ENCODE data around the gene COG2. TPM values are rescaled to one million over a fixed set of nuclear protein-coding genes. Genes with fewer than 3 reads are reported as not detected.

The COG2 gene
- polyA plus RNA-seq, 1 experiment: 21.5 TPM

DNA sequence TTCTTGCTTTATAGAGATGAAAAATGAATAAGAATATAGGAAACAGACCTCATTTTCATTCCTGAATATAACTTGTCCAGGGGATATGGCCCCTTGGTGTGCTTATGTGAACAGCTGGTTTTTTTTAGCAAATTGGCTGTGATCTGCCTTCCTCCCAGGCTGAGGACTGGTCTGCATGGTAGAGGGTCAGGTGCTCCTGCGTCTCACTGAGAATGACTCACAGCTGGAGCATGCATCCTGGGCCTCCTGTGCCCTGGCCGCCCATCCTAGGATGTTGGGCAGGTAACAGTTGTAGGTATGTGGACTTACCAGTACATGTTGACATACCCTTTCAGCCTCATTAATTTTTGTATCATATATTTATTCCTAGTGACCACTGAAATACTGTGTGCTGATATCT lies 41.9 kb downstream of the COG2 start:
- TF ChIP-seq CTCF (IDR thresholded peaks at IDR 0.05; ENCODE audit: low read depth, low read length): no peak
- no peaks in the 10 kb centered on the region for H3K27me3 ChIP-seq (ENCODE audit: control insufficient read depth, insufficient read depth, low read length)
- ChIA-PET POLR2A (no interaction called here), CTCF (interaction anchor here (0.6 to 1.0 kb wide), 3 partner anchors 28 to 234 kb away, joined by 3 read pairs; no protein-coding TSS in a partner anchor)
- H3K4me3 ChIP-seq (ENCODE audit: low read depth, low read length): no peak overlapping the region
- no peak for DNase-seq (ENCODE audit: low read depth, low spot score)
- H3K27ac ChIP-seq (ENCODE audit: low read depth, low read length): no peak overlapping the region
- H3K9me3 ChIP-seq (ENCODE audit: control insufficient read depth, insufficient read depth, low read length): no peaks in the 10 kb centered on the region

DNA sequence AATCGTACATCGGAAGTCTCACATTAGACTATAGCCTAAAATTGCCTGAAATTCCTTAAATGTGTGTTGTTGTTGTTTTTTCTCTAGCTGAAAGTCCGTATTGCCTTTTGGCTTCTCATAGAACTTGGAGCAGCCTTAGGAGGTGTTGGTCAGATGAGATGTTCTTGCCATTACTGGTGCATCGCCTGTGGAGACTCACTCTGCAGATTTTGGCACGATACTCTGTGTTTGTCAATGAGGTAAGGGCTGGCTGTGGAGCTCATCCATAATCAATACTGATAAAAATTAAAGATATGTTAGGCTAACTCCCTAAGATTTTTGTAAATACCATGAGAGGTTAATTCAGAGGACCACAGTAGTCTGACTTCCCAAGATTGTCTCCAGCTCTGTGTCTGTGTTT lies 42.7 kb downstream of the COG2 start:
- POLR2A ChIA-PET: no interaction called here
- TF ChIP-seq CTCF (IDR thresholded peaks at IDR 0.05; ENCODE audit: low read depth, low read length): no peak
- Histone ChIP-seq H3K9me3 (ENCODE audit: control insufficient read depth, insufficient read depth, low read length) (no peaks in the 10 kb centered on the region), H3K27ac (ENCODE audit: low read depth, low read length) (no peak overlapping the region), H3K27me3 (ENCODE audit: control insufficient read depth, insufficient read depth, low read length) (no peaks in the 10 kb centered on the region), H3K4me3 (ENCODE audit: low read depth, low read length) (no peak overlapping the region)
- CTCF ChIA-PET: interaction anchor here (1.0 to 1.4 kb wide), 2 partner anchors 43 to 88 kb away, joined by 3 to 4 read pairs; no protein-coding TSS in a partner anchor
- no peak for DNase-seq (ENCODE audit: low read depth, low spot score)

DNA sequence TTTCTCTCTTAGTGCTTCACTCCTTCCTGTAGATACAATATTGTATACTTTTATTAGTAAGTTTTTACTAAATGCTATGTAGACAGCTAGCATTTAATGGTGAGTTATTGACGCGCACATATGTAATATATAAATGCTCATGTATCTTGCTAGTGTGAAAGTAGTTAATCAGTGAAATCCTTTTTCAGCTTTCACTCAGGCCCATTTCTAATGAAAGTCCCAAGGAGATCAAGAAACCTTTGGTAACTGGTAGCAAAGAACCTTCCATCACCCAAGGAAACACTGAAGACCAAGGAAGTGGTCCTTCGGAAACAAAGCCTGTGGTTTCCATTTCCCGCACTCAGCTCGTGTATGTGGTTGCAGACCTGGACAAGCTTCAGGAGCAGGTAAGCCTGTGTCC lies 44.5 kb downstream of the COG2 start:
- POLR2A ChIA-PET: no interaction called here
- H3K9me3 ChIP-seq (ENCODE audit: control insufficient read depth, insufficient read depth, low read length): no peaks in the 10 kb centered on the region
- CTCF ChIA-PET: interaction anchor here (0.7 kb wide), 1 partner anchor 44 kb away, joined by 3 read pairs; no protein-coding TSS in a partner anchor

DNA sequence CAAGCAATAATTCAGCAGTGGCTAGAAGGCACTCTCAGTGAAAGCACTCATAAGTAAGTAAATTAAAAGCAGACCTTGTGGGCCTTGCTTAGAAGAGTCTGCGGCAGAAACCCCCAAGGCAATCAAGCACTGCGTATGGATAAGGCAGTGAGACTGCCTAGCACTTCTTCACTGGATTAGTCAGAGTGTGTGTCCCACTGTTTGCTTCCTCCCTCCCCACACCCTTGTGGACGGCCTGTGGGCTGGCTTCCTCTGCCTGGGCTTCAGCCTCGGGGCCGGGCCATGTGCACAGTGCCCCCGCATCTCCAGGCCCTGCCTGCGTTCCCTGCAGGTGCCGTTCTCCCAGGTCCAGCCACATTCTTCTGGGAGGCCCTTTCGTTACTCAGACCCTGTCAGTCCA lies 47.8 kb downstream of the COG2 start:
- H3K27ac ChIP-seq (ENCODE audit: low read depth, low read length): no peak overlapping the region
- no peaks in the 10 kb centered on the region for H3K27me3 ChIP-seq (ENCODE audit: control insufficient read depth, insufficient read depth, low read length)
- no peaks in the 10 kb centered on the region for H3K9me3 ChIP-seq (ENCODE audit: control insufficient read depth, insufficient read depth, low read length)
- no peak for DNase-seq (ENCODE audit: low read depth, low spot score)
- H3K4me3 ChIP-seq (ENCODE audit: low read depth, low read length): no peak overlapping the region
- ChIA-PET POLR2A (no interaction called here), CTCF (no interaction called here)
- no peak for TF ChIP-seq CTCF (IDR thresholded peaks at IDR 0.05; ENCODE audit: low read depth, low read length)

More for the DNA sequence above, 44.5 kb downstream of the COG2 start:
- Histone ChIP-seq H3K27me3 (ENCODE audit: control insufficient read depth, insufficient read depth, low read length) (no peaks in the 10 kb centered on the region), H3K4me3 (ENCODE audit: low read depth, low read length) (no peak overlapping the region), H3K27ac (ENCODE audit: low read depth, low read length) (no peak overlapping the region)
- TF ChIP-seq CTCF (IDR thresholded peaks at IDR 0.05; ENCODE audit: low read depth, low read length): no peak
- no peak for DNase-seq (ENCODE audit: low read depth, low spot score)

- ChIA-PET CTCF (no interaction called here), POLR2A (no interaction called here)
- H3K4me3 ChIP-seq (ENCODE audit: low read depth, low read length): no peak overlapping the region
- no peak for DNase-seq (ENCODE audit: low read depth, low spot score)
- H3K9me3 ChIP-seq (ENCODE audit: control insufficient read depth, insufficient read depth, low read length): no peaks in the 10 kb centered on the region
- no peak overlapping the region for H3K27ac ChIP-seq (ENCODE audit: low read depth, low read length)
- H3K27me3 ChIP-seq (ENCODE audit: control insufficient read depth, insufficient read depth, low read length): no peaks in the 10 kb centered on the region
- no peak for TF ChIP-seq CTCF (IDR thresholded peaks at IDR 0.05; ENCODE audit: low read depth, low read length)
Observed at GRCh38 chr1:230691615-230692014, 49.3 kb downstream of the COG2 start.

Measured in AG04450 (cell line).